OCI-LY7 (cell line): ENCODE measurements around the gene MIB2. TPM values are rescaled to one million over a fixed set of nuclear protein-coding genes. Genes with fewer than 3 reads are reported as not detected.

Experiments used
- BruUV-seq: library from RNA; stranded (reverse); fragments of 400-500 nt; replicated peaks from 2 replicates; lab custom pipeline; 2021; lab: Mats Ljungman, UMichigan
- CTCF ChIA-PET: fragments of 300-600 bp; sonication (Branson Sonifier 250); formaldehyde crosslinking; loops from one replicate; lab custom pipeline; 2022; ENCODE audit warnings: antibody characterized with exemption; ENCODE audit not compliant: unreplicated experiment; lab: Charles Lee
- POLR2A ChIA-PET: fragments of 300-600 bp; sonication (Branson Sonifier 250); formaldehyde crosslinking; loops from one replicate; lab custom pipeline; 2022; ENCODE audit warnings: antibody characterized with exemption; lab: Charles Lee
- DNase-seq: peaks from one replicate; pipeline ENCODE4 v3.0.0-alpha.2; 2015; ENCODE audit warnings: low spot score
- H2AFZ ChIP-seq: fragments of 200-600 bp; sonication (generic), shearing (Covaris generic); 2 replicates; pipeline ENCODE4 v1.6.1; 2014; ENCODE audit warnings: mild to moderate bottlenecking, antibody characterized with exemption, low read length, moderate library complexity
- H3K27ac ChIP-seq: fragments of 200-600 bp; sonication (generic); 2 replicates; pipeline ENCODE4 v1.5.1; 2014; ENCODE audit warnings: mixed run types, low read depth, mild to moderate bottlenecking, moderate library complexity, low read length, inconsistent platforms; ENCODE audit not compliant: poor library complexity, severe bottlenecking
- H3K36me3 ChIP-seq: fragments of 200-600 bp; sonication (generic); 2 replicates; pipeline ENCODE4 v1.6.1; 2014; ENCODE audit warnings: mild to moderate bottlenecking, antibody characterized with exemption, low read length, moderate library complexity, mixed read lengths; ENCODE audit not compliant: insufficient read depth
- H3K4me1 ChIP-seq: fragments of 200-600 bp; sonication (generic); 2 replicates; pipeline ENCODE4 v1.5.1; 2014; ENCODE audit warnings: mild to moderate bottlenecking, low read length; ENCODE audit not compliant: insufficient read depth, poor library complexity, severe bottlenecking
- H3K4me2 ChIP-seq: fragments of 200-600 bp; sonication (generic); 2 replicates; pipeline ENCODE4 v1.6.1; 2014; ENCODE audit warnings: mild to moderate bottlenecking, low read length
- H3K4me3 ChIP-seq: fragments of 200-600 bp; sonication (generic); 2 replicates; pipeline ENCODE4 v1.5.1; 2014; ENCODE audit warnings: mild to moderate bottlenecking, low read depth, low read length; ENCODE audit not compliant: poor library complexity, severe bottlenecking
- H3K79me2 ChIP-seq: fragments of 200-600 bp; sonication (generic); 2 replicates; pipeline ENCODE4 v1.6.1; 2016; ENCODE audit warnings: low read depth, mild to moderate bottlenecking, low read length, moderate library complexity, mixed read lengths; ENCODE audit not compliant: insufficient read depth
- H3K9me2 ChIP-seq: fragments of 200-600 bp; sonication (generic); 2 replicates; pipeline ENCODE4 v1.6.1; 2016; ENCODE audit warnings: mild to moderate bottlenecking, low read length, mixed read lengths; ENCODE audit not compliant: insufficient read depth
- H3K9me3 ChIP-seq: fragments of 200-600 bp; sonication (generic); 2 replicates; pipeline ENCODE4 v1.6.1; 2014; ENCODE audit warnings: mild to moderate bottlenecking, mixed run types, low read length, mixed read lengths
- H4K20me1 ChIP-seq: fragments of 200-600 bp; sonication (generic); 2 replicates; pipeline ENCODE4 v1.6.1; 2014; ENCODE audit warnings: mild to moderate bottlenecking, antibody characterized with exemption, low read length, moderate library complexity, mixed read lengths; ENCODE audit not compliant: insufficient read depth
- EZH2phosphoT487 ChIP-seq: fragments of 200-600 bp; sonication (generic); IDR thresholded peaks from 2 replicates; pipeline ENCODE4 v1.6.1; 2018; ENCODE audit warnings: low read depth, borderline replicate concordance, mild to moderate bottlenecking, mixed run types, antibody characterized with exemption, low read length, moderate library complexity, mixed read lengths
- intact Hi-C: fragments of 100-400 bp; cut with micrococcal nuclease; formaldehyde crosslinking; loops from one replicate; pipeline ENCODE4 v1.10.0; 2022; ENCODE audit not compliant: unreplicated experiment
- total RNA-seq, 2 experiments: library from RNA; depleted of rRNA in 1 of 2; stranded (reverse); fragments of >200 nt in 1 of 2; shearing (Covaris generic) in 1 of 2; gene quantifications; 2 replicates each; pipeline ENCODE4 v1.2.3, GENCODE V29; 2014 to 2022
- TF ChIP-seq, protein P1 (sequence below): fragments of 200-600 bp; sonication (generic); conservative IDR thresholded peaks from 2 replicates; pipeline ENCODE4 v1.5.1; 2014; ENCODE audit warnings: mild to moderate bottlenecking, antibody characterized with exemption, low read length, moderate library complexity, mixed read lengths

MIB2 gene
- total RNA-seq, 2 experiments from 2014 or later, result 54.0 to 64.9 TPM

DNA sequence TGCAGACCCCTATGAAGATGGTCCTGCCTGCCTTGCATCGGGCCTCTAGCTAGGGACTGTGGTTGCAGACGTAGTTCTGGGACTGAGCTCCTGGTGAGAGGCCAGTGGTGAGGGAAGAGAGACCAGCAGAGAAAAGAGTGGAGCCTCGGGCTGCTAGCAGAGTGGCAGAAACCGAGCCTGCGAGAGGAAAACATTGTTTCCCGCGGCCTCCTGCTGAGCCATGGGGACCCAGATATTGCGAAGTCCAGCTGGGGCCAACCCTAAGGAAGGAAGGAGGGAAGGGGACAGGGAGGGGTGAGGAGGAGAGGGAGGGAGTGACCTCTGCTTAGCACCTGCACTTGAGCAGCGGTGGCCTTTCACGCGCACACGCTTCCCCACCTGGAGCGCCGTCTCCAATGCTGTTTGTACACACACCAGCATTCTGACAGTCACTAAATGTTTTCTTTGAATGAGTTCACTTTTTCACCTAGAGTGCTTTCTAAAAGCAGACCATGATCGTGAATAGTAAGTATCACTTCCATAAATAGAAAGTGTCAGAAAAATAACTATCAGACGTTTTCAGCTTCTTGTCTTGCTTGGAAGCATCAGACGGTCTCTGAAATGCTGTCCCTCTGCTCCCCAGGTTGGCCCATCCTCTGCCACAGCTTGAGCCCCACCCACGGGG is 12.9 kb upstream of the MIB2 start:
- no TSS peak for BruUV-seq
- H3K9me2 ChIP-seq, result no peaks in the 10 kb centered on the region
- intact Hi-C loops, result no loop called here
- no peak for TF ChIP-seq EZH2phosphoT487
- TF ChIP-seq, protein P1, sequence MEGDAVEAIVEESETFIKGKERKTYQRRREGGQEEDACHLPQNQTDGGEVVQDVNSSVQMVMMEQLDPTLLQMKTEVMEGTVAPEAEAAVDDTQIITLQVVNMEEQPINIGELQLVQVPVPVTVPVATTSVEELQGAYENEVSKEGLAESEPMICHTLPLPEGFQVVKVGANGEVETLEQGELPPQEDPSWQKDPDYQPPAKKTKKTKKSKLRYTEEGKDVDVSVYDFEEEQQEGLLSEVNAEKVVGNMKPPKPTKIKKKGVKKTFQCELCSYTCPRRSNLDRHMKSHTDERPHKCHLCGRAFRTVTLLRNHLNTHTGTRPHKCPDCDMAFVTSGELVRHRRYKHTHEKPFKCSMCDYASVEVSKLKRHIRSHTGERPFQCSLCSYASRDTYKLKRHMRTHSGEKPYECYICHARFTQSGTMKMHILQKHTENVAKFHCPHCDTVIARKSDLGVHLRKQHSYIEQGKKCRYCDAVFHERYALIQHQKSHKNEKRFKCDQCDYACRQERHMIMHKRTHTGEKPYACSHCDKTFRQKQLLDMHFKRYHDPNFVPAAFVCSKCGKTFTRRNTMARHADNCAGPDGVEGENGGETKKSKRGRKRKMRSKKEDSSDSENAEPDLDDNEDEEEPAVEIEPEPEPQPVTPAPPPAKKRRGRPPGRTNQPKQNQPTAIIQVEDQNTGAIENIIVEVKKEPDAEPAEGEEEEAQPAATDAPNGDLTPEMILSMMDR, result no peak
- H3K79me2 ChIP-seq, result no peaks in the 10 kb centered on the region
- POLR2A ChIA-PET, result interaction anchor here (0.6 to 1.2 kb wide), 2 partner anchors 12 to 137 kb away, joined by 3 to 4 read pairs; no protein-coding TSS in a partner anchor
- peaks cover 18% of the 10 kb centered on the region for H3K4me1 ChIP-seq
- no peak overlapping the region for H3K27ac ChIP-seq
- H3K4me3 ChIP-seq, result no peak overlapping the region
- no peak overlapping the region for H2AFZ ChIP-seq
- no peak for DNase-seq
- CTCF ChIA-PET, result no interaction called here
- H4K20me1 ChIP-seq, result no peaks in the 10 kb centered on the region
- H3K36me3 ChIP-seq, result no peaks in the 10 kb centered on the region
- no peaks in the 10 kb centered on the region for H3K9me3 ChIP-seq
- H3K4me2 ChIP-seq, result no peak overlapping the region

DNA sequence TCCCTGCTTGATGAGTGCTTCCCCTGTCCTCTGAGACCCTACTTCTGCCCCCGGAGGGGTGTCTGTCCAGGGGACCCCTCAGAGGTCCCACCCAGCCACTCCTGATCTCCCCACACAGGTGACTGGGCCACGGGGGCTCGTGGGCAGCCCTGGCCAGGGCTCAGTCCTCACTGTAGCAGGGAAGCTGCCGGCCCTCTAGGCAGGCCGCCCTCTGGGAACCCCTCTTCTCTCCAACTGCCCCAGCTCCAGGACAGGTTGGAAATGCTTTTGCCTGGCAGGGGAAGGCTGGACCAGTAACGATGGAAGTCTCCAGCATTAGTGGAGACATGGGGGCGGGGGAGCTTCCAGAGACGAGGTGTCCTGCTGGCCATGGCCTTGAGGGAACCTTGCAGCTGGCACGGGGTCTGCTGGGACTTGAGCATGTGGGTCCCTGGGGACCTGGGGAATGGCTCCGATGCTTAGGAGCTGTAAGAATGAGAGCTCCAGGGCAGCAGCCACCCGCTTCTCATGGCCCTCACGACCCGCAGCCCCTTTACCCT is 12.3 kb upstream of the MIB2 start:
- TF ChIP-seq, protein P1, result no peak
- TF ChIP-seq EZH2phosphoT487, result no peak
- Histone ChIP-seq H3K79me2 (no peaks in the 10 kb centered on the region), H2AFZ (no peak overlapping the region), H3K9me3 (no peaks in the 10 kb centered on the region), H3K36me3 (no peaks in the 10 kb centered on the region), H3K4me1 (peaks cover 21% of the 10 kb centered on the region), H3K27ac (no peak overlapping the region), H3K4me3 (no peak overlapping the region), H4K20me1 (no peaks in the 10 kb centered on the region), H3K4me2 (no peak overlapping the region), H3K9me2 (no peaks in the 10 kb centered on the region)
- ChIA-PET CTCF (no interaction called here), POLR2A (interaction anchor here (1.2 kb wide), 1 partner anchor 12 kb away, joined by 3 read pairs; no protein-coding TSS in a partner anchor)
- no peak for DNase-seq
- intact Hi-C loops, result no loop called here
- no TSS peak for BruUV-seq
